ENCODE measurements around the gene ATP13A4.
A peak's percentile ranks its signal among the peaks of the same experiment; 100 is the strongest.

ATP13A4 gene, protein sequence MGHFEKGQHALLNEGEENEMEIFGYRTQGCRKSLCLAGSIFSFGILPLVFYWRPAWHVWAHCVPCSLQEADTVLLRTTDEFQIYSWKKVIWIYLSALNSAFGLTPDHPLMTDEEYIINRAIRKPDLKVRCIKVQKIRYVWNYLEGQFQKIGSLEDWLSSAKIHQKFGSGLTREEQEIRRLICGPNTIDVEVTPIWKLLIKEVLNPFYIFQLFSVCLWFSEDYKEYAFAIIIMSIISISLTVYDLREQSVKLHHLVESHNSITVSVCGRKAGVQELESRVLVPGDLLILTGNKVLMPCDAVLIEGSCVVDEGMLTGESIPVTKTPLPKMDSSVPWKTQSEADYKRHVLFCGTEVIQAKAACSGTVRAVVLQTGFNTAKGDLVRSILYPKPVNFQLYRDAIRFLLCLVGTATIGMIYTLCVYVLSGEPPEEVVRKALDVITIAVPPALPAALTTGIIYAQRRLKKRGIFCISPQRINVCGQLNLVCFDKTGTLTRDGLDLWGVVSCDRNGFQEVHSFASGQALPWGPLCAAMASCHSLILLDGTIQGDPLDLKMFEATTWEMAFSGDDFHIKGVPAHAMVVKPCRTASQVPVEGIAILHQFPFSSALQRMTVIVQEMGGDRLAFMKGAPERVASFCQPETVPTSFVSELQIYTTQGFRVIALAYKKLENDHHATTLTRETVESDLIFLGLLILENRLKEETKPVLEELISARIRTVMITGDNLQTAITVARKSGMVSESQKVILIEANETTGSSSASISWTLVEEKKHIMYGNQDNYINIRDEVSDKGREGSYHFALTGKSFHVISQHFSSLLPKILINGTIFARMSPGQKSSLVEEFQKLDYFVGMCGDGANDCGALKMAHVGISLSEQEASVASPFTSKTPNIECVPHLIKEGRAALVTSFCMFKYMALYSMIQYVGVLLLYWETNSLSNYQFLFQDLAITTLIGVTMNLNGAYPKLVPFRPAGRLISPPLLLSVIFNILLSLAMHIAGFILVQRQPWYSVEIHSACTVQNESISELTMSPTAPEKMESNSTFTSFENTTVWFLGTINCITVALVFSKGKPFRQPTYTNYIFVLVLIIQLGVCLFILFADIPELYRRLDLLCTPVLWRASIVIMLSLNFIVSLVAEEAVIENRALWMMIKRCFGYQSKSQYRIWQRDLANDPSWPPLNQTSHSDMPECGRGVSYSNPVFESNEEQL

DNA sequence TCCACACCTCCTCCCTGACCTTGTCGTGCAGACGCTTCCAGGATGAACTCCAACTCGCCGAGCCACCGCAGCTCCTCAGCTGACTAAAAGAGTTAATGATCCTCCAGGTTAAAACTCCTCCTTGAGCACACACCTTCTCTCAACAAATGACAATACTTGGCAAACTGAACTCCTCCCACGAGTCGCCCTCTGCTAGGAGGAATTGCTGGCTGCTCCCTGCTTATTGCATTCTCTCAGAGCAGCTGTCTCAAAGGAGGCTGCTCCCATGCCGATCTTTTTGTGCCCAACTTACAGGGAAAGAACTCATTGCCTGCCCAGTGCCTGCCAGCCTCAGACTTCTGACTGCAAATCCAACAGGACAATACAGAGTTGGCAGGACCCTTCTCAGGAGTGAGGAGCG, at the start of gene ATP13A4:
Gene ATP13A4, minus strand, starts transcription at position 85 of the 400 bp plus-strand sequence. CDS start 96 bp downstream, outside the sequence.
- DNase-seq (ENCODE audit: low read depth in 2 of 2) = no peak

DNA sequence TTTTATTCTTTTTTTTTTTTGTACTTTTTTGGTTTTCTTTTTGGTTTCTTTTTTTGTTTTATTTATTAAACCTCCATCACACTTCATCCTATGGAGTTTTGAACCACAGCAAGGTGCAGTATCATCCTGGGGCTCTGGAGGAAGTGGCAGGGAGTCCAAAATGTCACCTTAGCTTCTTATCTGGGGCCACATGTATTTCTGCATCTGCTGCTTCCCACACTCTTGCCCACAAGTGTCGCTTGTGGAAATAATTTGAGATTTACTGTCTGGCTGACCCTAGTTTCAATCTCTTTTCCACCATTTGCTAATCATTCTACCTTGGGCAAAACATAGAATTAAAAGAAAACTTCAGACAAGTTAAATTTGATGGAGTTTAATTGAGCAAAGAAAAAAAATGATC, 44.7 kb upstream of the ATP13A4 start:
- DNase-seq (ENCODE audit: low read depth in 2 of 2) = no peak

DNA sequence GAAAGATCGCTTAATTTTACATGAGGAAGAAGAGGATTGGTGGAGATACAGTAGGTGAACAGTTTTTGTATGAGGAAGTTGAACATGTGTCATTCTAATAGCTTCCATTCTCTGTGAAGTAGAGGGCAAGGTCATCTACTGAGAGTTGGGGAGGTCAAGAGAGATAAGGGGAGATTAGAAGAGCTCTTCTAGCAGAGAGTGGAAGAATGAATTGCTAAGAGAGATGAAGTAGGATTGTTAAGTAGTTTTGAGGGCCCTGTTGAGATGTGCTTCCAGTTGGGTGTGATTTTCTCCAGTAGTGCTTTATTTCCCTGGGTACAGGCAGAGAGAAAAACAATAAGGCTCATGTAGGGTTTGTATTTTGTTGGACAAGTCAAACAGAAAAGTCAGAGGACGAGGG, 43.5 kb upstream of the ATP13A4 start:
- DNase-seq (ENCODE audit: low read depth in 2 of 2) = no peak

DNA sequence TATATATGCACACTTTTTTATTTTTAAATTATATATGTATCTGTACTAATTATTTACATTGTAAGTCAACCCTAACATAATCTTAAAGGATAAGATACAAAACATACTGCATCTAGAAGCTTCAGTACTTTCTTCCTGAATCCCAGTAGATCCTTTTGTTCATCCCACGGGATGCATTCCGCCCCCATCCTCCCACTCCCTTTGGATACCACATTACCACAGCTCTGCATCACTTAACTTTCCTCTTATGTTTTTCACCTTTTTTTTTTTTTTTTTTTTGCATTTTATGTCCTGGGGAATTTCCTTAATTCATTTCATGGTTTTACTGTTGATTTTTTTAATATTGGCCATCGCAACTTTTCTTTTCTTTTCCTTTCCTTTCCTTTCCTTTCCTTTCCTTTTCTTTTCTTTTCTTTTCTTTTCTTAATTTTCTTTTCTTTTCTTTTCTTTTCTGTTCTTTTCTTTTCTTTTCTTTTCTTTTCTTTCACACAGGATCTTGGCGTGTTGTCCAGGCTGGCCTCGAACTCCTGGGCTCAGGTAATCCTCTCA, 41.3 kb upstream of the ATP13A4 start:
- DNase-seq (ENCODE audit: low read depth in 2 of 2) = no peak

DNA sequence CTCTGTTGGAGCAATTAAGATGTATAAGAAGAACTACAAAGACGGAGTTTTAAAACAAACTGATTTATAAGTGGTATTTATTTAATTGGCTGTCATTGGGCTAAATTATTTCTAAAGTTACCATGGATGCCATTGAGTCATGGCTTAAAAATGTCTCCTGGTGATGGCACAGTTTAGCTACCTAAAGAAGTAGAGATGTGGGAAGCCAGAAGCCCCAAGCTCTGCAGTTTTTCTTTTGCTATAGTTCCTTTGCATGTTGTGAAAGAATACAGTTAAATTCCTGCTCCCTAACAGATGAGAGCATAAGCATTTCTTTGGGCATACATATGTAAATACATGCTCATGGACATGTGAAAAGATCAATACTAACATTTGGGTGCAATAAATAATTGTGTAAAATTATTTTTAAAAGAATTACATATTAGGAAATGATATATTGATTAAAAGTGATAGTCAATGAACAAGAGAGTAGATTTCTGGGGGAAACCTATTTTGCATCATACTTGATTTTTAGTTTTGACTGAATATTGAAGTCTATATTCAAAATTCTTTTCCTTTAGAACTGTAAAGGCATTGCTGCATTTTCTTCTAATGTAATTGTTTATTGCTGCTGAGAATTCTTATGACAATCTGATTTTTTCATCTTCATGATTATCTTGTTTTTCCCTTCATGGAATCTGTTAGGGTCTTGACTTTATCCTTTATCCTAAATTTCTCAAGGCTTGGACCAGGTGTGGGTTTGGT, 40.4 kb upstream of the ATP13A4 start:
- no peak for DNase-seq (ENCODE audit: low read depth in 2 of 2)

DNA sequence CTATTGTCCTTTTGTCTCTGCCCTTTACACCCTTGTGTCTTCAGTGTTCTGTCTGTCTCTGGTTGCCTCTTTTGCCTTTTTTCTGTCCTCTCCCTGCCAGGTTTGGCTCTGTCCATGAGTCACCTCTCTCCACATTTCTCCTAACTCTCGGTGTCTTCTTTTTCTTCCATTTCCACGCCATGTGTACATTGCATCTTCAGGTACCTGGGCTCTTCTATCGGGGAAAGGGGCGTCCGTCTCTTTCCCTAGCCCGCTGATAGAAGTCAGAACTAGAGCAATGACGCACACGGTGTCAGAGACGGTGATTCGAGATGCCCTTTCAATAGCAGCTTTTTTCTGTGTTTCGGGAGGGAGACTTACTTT, 39.0 kb upstream of the ATP13A4 start:
- DNase-seq (ENCODE audit: low read depth in 2 of 2) = no peak

DNA sequence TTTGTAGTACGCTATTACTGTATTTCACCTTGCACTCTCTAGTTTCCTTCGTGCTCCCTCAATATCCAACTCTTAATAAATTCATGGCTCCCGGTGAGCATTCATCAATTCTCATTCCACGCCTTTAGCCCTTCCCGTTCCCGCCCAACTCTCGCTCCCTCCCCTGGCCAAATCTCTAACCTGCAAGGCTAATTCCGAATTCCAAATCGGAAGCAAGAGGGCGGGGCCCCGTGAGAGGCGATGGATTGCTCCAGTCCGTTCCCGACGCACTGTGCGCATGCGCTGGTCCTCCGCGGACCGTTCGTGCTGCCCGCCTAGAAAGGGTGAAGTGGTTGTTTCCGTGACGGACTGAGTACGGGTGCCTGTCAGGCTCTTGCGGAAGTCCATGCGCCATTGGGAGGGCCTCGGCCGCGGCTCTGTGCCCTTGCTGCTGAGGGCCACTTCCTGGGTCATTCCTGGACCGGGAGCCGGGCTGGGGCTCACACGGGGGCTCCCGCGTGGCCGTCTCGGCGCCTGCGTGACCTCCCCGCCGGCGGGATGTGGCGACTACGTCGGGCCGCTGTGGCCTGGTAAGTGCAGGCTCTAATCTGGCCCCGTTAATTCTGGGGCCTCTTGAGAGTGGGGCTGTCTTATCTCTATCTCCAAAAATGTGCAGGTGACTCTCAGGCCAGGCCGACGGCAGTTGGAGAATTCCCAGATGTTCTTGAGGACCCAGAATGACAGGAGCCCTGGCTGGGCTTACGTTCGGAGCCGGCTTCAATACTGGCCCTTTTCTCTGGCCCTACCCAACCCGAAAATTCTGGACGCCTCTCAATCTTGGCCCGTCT, 38.4 kb upstream of the ATP13A4 start, which contains the start of gene OPA1:
Gene OPA1, plus strand, starts transcription at position 368 of the 827 bp plus-strand sequence. Its CDS starts 170 bp downstream, at position 538.
- peak; percentile 87 to 88 for DNase-seq (ENCODE audit: low read depth in 2 of 2)

DNA sequence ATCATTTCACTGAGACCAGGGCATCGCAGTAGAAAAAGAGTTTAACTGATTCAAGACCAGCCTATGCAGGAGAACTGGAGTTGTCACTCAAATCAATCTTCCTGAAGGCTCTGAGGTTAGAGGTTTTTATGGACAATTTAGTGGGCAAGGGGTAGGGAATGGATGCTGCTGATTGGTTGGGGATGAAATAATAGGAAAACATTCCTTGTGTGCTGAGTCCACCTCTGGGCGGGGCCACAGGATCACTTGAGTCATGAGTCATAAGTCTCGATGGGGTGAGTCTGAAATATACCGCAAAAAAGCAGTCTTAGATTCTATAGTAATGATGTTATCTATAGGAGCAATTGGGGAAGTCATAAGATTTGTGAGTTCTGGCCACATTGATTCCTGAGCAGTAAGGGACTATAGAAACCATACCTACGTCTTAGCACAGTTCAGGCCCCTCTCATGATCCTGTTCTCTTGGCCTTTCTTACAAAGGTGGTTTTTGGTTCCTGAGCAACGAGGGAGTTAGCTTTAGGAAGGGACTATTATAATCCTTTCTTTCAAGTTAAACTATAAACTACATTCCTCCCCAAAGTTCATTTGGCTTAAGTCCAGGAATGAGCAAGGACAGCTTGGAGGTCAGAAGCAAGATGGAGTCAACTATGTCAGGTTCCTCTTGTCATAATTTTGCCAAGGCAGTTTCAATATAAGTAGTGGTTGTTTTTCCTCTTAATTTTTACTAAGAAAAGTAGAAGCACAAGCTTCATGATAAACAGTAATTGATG, 35.6 kb upstream of the ATP13A4 start:
- no peak for DNase-seq (ENCODE audit: low read depth in 2 of 2)

DNA sequence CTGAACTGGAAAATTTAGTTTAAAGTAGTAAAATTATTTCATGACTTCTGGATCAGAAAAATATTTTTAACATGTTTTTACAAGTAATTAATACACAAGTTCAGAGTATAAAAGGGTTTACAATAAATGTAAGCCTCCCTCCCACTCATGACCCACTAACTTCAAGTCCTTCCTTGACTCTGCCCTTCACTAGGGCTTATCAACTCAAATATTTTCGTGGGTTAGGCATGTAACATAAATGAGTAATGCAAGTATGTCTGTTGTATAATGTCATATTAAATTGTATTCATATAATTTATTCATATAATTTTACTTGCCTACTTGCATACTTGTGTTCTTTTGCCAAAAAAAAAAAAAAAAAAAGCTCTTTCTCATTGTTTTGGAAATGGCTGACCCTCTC, 34.9 kb upstream of the ATP13A4 start:
- DNase-seq (ENCODE audit: low read depth in 2 of 2) = no peak

DNA sequence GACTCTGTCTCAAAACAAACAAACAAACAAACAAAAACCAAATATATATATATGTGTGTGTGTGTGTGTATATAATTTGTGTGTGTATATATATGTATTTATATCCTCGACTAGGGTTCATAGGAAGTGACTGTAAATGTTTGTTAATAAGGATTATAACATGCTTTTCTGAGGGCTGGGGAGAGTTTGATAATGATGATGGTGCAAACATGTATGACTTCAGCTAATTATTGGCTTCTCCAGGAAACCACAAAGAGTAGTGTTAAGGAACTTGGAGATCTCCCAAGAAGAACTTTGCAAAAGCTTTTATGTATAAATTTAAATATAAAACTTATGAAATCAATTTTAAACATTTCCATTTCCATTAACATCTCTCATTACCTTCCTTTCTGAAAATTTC, 34.4 kb upstream of the ATP13A4 start:
- DNase-seq (ENCODE audit: low read depth in 2 of 2) = no peak

DNA sequence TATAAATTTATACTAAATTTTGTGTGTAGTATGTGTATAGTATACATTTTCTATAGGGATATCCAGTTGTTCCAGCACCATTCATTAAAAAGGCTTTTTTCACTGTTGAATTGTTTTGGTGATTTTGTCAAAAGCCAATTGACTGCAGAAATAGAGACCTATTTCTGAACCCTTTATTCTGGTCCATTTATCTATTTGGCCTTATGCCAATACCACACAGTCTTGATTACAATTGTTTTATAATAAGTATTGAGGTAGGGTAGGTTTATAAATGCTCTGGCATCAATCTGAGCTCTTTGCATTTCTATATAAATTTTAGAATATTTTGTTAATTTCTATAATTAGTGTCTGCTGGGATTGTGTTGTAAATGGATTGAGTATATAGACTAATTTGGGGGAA, 31.8 kb upstream of the ATP13A4 start:
- no peak for DNase-seq (ENCODE audit: low read depth in 2 of 2)

DNA sequence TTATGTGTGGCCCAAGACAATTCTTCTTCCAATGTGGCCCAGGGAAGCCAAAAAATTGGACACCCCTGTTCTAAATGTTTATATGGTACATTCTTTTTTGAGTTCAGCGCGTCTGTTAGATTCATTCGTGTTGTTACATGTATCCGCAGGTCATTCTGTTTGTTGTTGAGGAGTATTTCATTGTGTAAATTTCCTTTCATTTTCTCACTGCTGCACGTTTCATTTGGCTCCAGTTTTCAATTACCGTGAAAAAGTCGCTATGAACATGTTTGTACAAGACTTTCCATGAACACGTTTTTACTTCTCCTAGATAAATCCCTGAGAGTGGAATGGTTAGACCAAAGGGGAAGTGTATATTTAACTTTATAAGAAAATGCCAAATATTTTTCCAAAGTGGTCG, 30.8 kb upstream of the ATP13A4 start:
- DNase-seq (ENCODE audit: low read depth in 2 of 2) = no peak

DNA sequence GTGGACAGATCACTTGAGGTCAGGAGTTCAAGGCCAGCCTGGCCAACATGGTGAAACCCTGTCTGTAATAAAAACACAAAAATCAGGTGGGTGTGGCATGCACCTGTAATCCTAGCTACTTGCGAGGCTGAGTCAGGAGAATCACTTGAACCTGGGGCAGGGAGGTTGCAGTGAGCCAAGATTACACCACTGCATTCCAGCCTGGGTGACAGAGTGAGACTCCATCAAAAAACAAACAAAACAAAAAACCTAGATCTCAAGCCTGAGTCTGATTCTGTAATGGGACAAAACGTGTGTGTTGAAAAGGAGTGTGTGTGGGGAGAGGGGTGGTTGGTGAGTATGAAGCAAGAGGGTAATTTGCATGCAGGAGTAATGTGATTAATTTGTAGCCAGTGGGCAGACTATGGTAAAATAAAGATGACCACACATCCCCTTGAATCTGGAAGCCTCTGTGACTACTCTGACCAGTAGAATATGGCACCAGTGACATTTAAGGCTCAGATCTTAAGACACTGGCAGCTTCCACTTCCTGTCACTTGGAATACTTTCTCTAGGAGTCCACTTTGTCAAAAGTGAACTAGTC, 19.9 kb upstream of the ATP13A4 start:
- no peak for DNase-seq (ENCODE audit: low read depth in 2 of 2)

DNA sequence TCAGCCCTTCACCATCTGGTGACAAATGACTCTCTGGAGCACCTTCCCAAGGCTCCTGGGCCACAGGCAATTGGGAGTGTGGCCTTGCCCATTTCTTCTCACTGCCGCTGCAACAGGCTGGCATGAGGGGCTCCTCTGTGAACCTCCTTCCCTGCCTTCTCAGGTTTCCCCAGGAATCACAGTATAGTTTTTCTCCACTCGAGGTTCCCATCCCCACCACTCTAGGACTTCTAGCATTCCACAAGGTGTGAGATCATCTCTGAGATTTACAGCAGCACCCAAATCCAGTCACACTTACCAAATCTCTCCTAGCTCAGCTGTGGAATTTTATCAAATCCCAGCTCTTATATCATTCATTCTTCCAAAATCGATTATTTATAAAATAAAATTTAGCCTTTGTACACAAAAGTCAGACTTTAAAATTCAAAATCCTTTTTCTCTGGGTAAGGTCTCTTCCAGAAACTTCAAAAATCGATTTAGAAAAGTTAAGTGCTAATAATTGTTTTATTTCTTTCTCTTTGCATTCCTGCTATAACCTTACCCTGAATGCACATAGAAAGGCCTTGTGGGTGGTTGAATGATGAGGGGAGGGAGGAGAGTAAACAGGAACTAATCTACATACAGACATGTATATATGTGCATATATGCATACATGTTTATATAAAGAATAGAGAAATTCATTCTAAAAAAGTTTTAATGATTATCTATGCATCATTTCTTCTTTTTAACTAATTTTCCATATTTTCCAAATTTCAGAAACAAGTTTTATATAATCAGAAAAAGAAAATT, 18.9 kb upstream of the ATP13A4 start:
- no peak for DNase-seq (ENCODE audit: low read depth in 2 of 2)

DNA sequence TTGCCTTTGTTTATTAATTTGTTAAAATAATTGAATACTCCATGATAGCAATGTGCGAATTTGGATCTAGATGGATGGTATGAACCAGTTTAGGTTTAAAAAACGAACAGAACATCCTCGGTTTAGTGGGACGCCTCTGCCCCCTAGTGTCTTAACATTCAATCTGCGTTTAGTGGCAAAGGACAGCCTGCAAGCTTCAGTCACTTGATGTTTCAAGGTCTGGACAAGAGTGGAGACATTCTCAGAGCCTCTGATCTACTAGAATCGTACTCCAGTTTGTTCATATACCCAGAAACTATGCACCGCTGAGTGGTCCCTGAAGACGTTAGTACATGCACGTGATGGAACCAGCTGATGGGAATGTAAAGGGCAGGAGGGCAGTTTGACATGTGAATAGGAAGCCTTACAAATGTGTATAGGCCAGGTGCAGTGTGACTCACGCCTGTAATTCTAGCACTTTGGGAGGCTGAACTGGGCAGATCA, 17.8 kb upstream of the ATP13A4 start:
- DNase-seq (ENCODE audit: low read depth in 2 of 2) = peak; percentile 12 to 29

DNA sequence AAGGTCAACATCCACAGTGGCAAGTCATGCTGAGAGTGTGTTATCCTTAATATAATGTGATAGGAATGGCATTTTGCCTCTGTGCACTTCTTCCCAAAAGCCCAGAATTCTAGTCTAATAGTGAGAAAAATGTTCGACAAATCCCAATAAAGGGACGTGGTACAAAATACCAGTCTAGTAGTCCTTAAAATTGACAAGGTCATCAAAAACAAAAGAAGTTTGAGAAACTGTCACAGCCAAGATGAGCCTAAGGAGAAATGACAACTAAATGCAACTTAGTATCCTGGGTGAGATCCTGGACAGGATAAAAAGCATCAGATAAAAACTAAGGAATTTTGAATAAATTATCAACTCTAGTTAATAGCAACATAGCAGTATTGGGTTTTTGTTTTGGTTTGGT, 14.4 kb upstream of the ATP13A4 start:
- no peak for DNase-seq (ENCODE audit: low read depth in 2 of 2)

DNA sequence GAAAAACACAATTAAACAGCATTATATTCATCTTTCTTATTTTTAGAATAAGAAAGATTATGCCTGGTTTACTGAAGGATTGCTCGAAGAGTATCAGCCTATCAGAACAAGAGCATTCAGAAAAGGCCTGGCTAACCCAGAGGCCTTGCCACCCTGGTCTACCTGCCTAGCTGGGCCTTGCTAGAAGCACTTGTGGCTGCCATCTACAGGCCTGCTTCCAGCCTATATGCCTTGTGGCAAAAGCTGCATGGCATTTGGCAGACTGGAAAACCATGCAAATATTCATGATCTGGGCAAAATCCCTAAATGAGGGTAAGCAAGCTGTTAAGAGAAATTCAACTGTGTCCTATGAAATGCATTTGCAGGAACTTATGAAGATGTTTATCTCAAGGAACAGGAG, 9.3 kb upstream of the ATP13A4 start:
- DNase-seq (ENCODE audit: low read depth in 2 of 2) = no peak

DNA sequence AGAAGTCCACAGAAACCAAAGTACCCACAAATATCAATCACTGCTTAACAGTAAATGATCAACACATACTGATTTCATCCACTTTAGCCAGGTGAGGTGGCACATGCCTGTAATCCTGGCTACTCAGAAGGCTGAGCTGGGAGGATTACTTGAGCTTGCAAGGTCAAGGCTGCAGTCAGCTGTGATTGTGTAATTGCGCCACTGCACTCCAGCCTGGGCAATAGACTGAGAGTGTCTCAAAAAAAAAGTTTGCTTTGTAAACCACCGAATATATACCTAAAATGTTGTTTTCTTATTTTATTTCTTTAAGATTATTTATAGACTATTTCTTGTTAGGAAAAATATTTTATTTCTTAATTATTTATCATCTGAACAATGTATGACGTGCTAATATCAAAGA, 8.7 kb upstream of the ATP13A4 start:
- DNase-seq (ENCODE audit: low read depth in 2 of 2) = no peak

Measured in stimulated activated CD8-positive, alpha-beta memory T cell treated with anti-CD3 and anti-CD28 coated beads, Interleukin-7, amount 100 ng/mL, for 4 hours (primary cell).